Measurements from ENCODE around the gene BAZ2A.
"Not testable (repeated sequence)": the region's sequence is repeated elsewhere in the genome, so short reads cannot be mapped to it uniquely, and the experiment has no call there.

The BAZ2A gene

DNA sequence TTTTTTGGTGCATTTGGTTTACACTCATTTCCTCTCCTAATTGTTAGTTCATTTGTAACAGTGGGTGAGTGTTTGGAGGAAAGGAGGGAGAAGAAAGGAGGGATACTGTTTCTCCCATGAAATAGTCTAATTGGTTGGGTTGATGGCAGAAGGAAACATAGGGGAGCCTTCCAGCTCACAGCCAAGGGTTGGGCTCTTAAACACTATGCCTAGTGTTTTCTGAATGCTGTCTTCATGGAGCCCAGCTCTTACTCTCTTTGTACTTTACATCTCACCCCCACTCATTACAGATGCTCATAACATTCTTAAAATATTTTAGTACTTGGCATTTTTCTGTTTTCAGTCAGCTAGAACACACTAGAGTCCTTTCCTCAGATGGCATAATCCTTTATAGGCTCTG, 38.2 kb downstream of the BAZ2A start:
- FAIRE-seq, result no peak

DNA sequence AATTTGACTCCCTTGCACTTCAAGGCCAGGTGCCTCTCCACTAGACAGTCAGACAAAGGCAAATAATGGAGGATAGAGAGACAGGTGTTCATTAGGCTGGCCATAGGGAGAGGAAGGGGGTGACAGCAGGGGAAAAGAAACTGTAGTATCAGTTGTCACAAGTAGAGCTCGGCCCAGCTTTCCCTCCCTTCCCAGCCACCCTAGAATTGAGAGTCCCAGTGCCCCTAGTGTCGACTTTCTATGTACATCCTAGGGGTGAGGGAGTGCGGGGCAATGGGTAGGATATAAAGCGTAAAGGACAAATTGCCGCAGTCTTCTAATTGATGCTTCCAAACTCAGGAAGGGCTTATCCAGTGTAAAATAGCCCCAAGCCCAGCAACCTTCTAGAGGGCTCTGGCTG, 39.0 kb downstream of the BAZ2A start:
- no peak for FAIRE-seq

DNA sequence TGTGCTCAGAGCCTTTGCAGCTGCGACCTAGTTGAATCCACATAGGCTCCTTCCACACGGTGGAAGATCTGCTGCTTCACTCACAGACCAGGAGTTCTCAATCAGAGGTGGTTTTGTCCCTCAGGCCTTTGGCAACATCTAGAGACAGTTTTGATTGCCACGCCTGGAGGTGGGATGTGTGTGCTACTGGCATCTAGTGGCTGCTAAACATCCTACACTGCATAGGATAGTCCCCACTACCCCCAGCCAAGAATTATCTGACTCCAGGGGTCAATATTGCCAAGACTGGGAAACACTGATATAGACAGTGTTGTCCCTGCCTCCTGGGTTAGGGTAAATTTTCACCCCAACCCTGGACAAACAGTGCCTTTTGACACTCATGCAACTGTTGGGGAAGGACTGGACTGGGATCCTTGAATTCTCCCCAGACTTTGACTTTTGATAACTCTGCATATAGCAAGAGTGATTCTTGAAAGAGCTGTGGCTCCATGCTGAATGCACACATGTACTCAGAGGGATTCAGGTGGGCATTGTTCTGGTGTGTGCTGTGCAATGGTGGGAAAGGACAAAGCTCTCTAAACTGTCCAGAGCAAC, 39.8 kb downstream of the BAZ2A start:
- FAIRE-seq, result no peak

DNA sequence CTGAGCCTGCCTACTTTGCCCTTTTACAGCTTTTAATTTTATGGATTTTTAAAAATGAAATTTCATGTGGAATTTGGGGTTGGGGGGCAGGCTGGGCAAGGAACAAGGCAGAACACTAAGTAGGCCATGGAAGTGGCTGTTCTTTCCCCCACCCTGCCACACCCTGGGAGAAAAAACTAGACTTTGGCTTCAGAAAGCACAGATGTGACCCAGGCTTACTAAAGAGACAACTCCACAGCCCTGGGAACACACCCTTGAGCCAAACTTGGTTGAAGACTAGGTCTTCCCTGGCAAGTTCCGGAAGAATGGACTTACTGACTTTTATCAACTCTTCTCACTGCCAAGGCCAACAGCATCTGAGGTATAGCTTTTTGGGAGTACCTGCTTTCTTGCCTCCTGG, 40.3 kb downstream of the BAZ2A start:
- FAIRE-seq, result no peak

DNA sequence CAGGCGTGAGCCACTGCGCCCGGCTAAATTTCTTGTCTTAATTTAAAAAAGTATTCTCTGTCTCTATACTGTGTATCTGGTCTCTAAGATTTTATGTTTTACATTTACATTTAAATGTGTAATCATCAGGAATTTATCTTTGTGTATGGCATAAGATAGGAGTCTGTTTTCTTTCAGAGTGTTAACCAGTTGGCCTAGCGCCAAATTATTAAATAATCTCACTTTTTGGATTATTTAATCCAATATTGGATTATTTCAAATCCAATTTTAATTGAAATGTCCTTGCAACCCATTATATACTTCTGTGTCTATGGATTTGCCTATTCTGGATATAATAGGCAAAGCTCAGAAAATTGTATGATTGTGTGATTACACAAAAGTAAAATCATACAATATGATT, 45.0 kb downstream of the BAZ2A start:
- FAIRE-seq, result no peak

DNA sequence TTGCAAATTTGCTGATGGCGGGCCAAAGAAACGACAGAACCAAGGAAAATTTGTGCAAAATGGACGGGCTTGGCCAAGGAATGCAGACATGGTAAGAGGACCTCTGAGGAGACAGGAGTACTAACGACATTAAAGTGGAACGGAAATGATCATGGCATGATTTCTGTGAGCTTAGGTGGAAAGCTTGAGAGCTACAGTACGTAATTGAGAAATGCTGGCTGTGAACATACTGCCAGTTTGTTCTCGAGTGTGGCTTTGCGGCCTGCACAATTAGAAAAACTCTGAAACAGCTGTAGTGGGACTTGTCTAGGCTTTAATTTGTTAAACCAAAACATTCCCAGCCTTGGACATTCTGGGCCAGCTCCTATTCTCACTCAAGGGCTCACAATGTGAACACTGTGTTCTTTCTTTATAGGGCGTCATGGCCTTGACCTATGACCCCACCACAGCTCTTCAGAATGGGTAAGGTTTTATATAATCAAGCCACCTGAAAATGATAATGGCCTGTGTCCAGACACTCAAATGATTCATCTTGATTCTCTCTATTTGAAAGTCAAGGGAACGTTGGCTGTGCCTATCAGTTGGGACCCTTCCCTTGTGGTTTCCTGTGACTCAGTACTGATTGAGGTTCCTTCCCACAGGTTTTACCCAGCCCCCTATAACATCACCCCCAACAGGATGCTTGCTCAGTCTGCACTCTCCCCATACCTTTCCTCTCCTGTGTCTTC, 48.5 kb downstream of the BAZ2A start:
- FAIRE-seq, result no peak

DNA sequence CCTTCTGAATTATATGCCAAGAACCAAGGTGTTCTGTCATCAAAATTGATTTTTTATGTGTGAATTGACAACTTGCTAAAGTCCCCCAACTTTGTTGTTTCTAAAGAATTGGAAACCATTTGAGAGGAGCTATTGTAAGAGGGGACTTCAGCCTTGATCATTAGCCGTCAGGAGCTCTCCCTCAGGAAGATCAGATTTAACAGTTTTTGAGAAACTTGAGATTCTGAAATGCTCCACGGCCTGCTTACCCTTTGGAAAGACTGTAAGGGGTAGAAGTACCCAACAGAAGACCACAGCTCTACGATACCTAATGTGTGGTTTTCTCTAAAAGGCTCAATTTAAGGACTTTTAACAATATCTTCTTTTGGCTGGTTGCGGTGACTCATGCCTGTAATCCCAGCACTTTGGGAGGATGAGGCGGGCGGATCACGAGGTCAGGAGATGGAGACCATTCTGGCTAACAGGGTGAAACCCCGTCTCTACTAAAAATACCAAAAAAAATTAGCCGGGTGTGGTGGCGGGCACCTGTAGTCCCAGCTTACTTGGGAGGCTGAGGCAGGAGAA, 51.1 kb downstream of the BAZ2A start:
- FAIRE-seq, result no peak

DNA sequence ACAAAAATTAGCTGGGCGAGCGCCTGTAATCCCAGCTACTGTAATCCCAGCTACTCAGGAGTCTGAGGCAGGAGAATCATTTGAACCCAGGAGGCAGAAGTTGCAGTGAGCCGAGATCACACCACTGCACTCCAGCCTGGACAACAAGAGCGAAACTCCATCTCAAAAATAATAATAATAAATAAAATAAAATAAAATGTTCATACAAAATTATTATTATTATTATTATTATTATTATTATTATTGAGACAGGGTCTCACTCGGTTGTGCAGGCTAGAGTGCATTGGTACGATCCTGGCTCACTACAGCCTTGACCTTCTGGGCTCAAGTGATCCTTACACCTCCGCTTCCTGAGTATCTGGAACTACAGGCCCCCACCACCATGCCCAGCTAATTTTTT, 52.9 kb downstream of the BAZ2A start:
- not testable (repeated sequence) for FAIRE-seq

DNA sequence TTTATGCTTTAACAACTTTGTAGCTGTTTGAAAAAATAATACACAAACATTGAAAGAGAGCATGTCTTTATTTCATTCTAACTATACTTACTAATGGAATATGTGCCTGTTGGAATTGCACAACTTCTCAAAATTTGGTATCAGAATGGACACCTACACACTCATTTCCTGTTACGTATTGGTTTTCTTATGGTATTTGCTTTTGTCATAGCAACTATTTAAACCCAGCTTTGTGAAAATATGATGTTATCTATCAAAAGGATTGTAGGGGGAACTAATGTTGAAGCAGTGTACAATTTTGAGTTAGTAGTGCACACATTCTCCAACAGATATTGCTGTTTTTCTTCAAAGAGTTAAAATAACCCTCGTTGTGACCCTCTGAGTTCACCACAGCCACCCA, 55.9 kb downstream of the BAZ2A start:
- FAIRE-seq, result no peak

DNA sequence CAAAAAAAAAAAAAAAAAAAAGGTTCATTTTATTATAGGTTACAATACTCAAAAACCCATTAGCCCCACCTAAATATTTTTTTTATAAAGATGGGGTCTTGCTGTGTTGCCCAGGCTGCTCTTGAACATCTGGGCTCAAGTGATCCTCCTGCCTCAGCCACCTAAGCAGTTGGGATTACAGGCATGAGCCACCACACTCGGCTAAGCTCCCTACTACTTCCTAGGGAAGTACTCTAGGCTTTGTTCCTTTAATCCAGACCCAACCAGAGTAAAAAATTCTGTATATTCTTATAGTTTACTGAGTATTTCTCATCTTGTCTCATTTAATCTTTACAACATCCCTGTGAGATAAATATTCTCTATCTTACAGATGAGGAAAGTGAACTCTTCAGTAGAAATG, 57.8 kb downstream of the BAZ2A start:
- no peak for FAIRE-seq

DNA sequence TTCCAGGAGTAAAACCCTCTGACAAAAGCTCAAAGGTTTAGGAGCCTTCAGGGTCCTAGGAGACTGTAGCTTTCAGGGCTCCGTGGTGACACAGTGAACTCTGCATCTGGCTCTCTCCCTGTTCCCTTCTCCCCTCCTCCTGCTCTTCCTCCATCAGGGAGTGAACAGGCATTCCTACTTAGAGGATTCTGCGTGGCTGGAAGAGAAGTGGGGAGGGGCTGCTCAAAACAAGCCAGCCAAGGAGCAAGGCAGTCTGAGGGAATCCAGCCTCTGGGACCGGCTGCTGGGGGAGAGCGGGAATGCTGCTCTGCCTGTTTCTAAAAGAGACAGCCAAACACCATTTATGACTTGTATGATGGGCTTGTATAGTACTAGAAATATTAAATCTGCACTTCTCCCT, 59.0 kb downstream of the BAZ2A start:
- no peak for FAIRE-seq

DNA sequence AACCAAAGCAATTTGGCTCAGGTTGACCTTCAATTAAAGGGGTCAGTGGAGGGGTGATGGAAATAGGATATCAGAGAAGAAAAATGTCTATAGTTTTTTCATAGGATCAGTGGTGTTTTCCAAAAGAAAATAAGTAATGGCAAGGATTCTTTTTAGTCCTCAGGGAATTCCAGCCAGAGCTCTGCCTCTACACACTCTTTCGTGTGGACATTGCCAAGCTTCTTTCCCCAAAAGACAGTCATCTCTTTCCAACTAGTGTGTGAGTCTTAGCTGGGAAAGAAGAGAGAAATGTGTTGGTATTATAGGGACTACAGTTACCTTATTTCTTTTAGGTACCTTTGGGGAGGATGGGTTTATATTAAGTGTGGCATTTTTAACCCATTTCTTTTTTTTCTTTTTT, 62.0 kb downstream of the BAZ2A start:
- no peak for FAIRE-seq

DNA sequence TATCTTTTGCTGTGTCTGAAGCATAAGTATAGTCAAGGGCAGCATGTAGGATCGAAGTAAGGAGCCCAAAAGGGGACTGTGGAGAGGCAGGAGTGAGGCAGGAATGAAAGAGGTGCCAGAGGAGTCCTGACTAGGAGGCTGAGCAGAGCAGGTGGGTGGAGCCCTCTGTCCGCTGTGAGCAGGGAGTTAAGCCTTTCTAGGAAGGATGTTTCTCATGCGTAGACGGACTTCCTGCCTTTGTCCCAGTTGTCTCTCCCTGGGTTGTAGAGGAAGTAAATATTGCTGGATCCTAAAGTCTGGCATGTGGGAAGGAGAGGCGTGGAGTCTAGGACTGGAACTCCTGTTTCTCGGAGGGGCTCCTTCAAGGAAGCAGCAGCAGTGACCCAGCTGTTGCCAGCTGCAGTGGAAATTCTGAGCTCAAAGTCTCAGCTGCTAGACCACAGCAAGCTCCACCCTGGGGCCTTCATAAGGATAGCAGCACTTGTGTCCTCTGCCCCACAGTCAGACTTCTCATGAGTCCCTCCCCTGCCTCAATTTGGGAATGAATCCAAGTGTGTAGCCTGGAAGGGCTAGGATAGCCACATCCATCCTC, 64.5 kb downstream of the BAZ2A start:
- FAIRE-seq, result no peak

DNA sequence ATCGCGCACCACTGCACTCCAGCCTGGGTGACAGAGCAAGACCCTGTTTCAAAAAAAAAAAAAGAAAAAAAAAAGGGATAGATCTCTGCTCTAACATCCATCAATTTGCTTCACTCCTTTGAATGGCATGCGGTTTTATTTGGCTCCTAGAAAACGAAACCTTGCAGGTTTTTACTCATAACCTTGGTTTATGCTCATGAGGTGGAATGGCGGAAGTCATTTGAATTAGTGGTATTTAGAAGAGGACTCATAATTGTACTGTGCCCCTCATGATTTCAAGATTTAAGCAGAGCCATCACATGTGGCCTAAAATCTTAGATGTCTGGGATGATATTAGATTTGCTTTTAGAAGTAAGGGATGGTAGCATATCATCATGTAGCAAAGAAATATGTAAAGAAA, 79.1 kb downstream of the BAZ2A start:
- no peak for FAIRE-seq

DNA sequence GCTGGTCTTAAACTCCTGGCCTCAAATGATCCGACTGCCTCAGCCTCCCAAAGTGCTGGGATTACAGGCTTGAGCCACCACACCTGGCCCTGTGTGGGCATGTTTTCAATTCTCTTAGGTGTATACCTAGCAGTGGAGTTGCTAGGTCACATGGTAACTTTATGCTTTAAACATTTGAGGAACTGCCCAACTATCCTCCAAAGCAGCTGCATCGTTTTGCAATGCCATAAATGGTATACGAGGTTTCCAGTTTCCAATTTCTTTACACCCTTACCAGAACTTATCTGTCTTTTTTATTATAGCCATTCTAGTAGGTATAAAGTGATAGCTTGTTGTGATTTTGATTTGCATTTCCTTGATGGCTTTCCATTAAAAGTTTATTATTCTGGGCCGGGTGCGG, 83.4 kb downstream of the BAZ2A start:
- no peak for FAIRE-seq
